K562 (cell line): ENCODE results near the gene RBM19. TPM values are rescaled to one million over a fixed set of nuclear protein-coding genes. Genes with fewer than 3 reads are reported as not detected.

Source experiments
- ARID1B ChIP-seq: fragments of 450-650 bp; IDR thresholded peaks from 2 replicates; pipeline ENCODE4 v1.6.1; 2016; ENCODE audit warnings: antibody characterized with exemption, mild to moderate bottlenecking, inconsistent platforms
- HEY1 ChIP-seq: fragments of 250-450 bp; sonication (Bioruptor Pico); IDR thresholded peaks from 2 replicates; pipeline ENCODE4 v1.5.0; 2020; ENCODE audit warnings: mild to moderate bottlenecking, moderate library complexity, borderline replicate concordance
- MEIS2 ChIP-seq: fragments of 450-650 bp; IDR thresholded peaks from 2 replicates; pipeline ENCODE4 v1.6.1; 2014; ENCODE audit warnings: mild to moderate bottlenecking; ENCODE audit not compliant: partially characterized antibody
- MTA1 ChIP-seq: fragments of 450-650 bp; IDR thresholded peaks from 2 replicates; pipeline ENCODE4 v1.6.1; 2017; ENCODE audit warnings: borderline replicate concordance
- PPARD ChIP-seq: fragments of 250-450 bp; sonication (Bioruptor Pico); IDR thresholded peaks from 2 replicates; pipeline ENCODE4 v1.8.0; 2022; ENCODE audit warnings: inconsistent platforms, mild to moderate bottlenecking, moderate library complexity
- ZC3H4 ChIP-seq: sonication (generic); formaldehyde crosslinking; IDR thresholded peaks from 2 replicates; pipeline ENCODE4 v1.9.0; 2021; ENCODE audit warnings: missing genetic modification reagents, borderline replicate concordance
- ZNF263 ChIP-seq: sonication (generic); formaldehyde crosslinking; IDR thresholded peaks from 2 replicates; pipeline ENCODE4 v1.8.0; 2022; ENCODE audit warnings: mild to moderate bottlenecking, missing genetic modification reagents, borderline replicate concordance
- ZNF583 ChIP-seq: fragments of 250-450 bp; sonication (Bioruptor Pico); IDR thresholded peaks from 2 replicates; pipeline ENCODE4 v1.4.0; 2020
- polyA plus RNA-seq, 8 experiments: library from polyadenylated mRNA; depleted of rRNA in 4 of 8; stranded (reverse) in 5 of 8; unstranded in 3 of 8; fragments of >200 nt; fragmentation: Nextera tagmentation in 2 of 8; fragmentation: Illumina TruSeq in 1 of 8; extraction: Ambion mirVana in 2 of 8; extraction: Trizol in 1 of 8; gene quantifications; 2 replicates each; pipeline versions ENCODE4 v1.2.1 to v1.2.3, GENCODE V29; 2011 to 2014; ENCODE audit warnings: inconsistent platforms in 1 of 8, missing spikeins in 1 of 8
- total RNA-seq, 7 experiments: library from RNA; depleted of rRNA in 6 of 7; stranded (reverse); fragments of >200 nt in 6 of 7; fragmentation: Illumina TruSeq in 2 of 7; extraction: Trizol in 2 of 7; gene quantifications; 2 replicates each; pipeline versions ENCODE4 v1.2.1 to v1.2.3, GENCODE V29; 2011 to 2021; ENCODE audit warnings: low replicate concordance in 1 of 7
- TF ChIP-seq, protein P1 (sequence below): fragments of 200-800 bp; sonication (Bioruptor generic); IDR thresholded peaks from 2 replicates; pipeline ENCODE4 v1.6.1; 2017; ENCODE audit warnings: missing genetic modification characterization, missing compliant biosample characterization
- TF ChIP-seq, protein P2 (sequence below), 2 experiments: fragments of 450-650 bp in 1 of 2; sonication (generic) in 1 of 2; formaldehyde crosslinking in 1 of 2; IDR thresholded peaks; 2 replicates each; pipeline versions ENCODE4 v1.7.1 to v1.9.0; 2016 to 2022; ENCODE audit warnings: inconsistent platforms in 1 of 2, mild to moderate bottlenecking in 1 of 2, missing genetic modification reagents in 1 of 2
- TF ChIP-seq, protein P3 (sequence below): fragments of 250-450 bp; sonication (Bioruptor Pico); IDR thresholded peaks from 2 replicates; pipeline ENCODE4 v1.4.0; 2020; ENCODE audit warnings: mild to moderate bottlenecking, moderate library complexity
- TF ChIP-seq, protein P4 (sequence below): fragments of 450-650 bp; IDR thresholded peaks from 2 replicates; pipeline ENCODE4 v1.6.1; 2016; ENCODE audit warnings: antibody characterized with exemption

Gene RBM19
- total and polyA plus RNA-seq, 9 of the 15 experiments (the other 6 are each of a cell fraction or from before 2014, with no cell fraction given) = 16.0 to 58.4 (median 37.9) TPM

DNA sequence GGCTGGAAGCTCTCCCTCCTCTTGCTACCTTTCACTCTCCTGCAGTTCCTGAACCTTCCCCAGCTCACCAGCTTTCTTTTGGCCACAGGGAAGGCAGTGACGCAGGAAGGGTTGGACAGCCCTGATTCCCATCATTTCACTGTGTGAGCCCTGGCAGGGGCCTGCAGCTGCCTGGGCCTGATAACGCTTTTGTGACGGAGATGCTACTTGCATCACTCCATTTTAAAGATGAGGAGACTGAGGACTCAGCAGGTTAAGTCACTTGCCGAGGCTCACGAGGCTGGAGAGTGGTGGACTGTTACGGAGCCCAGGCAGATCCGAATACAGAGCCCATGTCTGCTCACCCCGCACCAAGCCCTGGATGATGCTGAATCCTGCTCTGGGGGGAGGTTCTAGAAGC lies 145.3 kb downstream of the RBM19 start (continued):
- peak; percentile 75 for TF ChIP-seq ARID1B
- TF ChIP-seq HEY1 (CRISPR knock-in tag) = no peak
- TF ChIP-seq ZNF263 = 0 out of 2 replicates have a peak, but pooled peaks have one; percentile 20
- TF ChIP-seq ZNF583 = no peak
- TF ChIP-seq, protein P1, sequence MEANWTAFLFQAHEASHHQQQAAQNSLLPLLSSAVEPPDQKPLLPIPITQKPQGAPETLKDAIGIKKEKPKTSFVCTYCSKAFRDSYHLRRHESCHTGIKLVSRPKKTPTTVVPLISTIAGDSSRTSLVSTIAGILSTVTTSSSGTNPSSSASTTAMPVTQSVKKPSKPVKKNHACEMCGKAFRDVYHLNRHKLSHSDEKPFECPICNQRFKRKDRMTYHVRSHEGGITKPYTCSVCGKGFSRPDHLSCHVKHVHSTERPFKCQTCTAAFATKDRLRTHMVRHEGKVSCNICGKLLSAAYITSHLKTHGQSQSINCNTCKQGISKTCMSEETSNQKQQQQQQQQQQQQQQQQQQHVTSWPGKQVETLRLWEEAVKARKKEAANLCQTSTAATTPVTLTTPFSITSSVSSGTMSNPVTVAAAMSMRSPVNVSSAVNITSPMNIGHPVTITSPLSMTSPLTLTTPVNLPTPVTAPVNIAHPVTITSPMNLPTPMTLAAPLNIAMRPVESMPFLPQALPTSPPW = no peak
- TF ChIP-seq MEIS2 = peak; percentile 10
- TF ChIP-seq ZC3H4 (CRISPR knock-in tag) = no peak
- TF ChIP-seq, protein P2, sequence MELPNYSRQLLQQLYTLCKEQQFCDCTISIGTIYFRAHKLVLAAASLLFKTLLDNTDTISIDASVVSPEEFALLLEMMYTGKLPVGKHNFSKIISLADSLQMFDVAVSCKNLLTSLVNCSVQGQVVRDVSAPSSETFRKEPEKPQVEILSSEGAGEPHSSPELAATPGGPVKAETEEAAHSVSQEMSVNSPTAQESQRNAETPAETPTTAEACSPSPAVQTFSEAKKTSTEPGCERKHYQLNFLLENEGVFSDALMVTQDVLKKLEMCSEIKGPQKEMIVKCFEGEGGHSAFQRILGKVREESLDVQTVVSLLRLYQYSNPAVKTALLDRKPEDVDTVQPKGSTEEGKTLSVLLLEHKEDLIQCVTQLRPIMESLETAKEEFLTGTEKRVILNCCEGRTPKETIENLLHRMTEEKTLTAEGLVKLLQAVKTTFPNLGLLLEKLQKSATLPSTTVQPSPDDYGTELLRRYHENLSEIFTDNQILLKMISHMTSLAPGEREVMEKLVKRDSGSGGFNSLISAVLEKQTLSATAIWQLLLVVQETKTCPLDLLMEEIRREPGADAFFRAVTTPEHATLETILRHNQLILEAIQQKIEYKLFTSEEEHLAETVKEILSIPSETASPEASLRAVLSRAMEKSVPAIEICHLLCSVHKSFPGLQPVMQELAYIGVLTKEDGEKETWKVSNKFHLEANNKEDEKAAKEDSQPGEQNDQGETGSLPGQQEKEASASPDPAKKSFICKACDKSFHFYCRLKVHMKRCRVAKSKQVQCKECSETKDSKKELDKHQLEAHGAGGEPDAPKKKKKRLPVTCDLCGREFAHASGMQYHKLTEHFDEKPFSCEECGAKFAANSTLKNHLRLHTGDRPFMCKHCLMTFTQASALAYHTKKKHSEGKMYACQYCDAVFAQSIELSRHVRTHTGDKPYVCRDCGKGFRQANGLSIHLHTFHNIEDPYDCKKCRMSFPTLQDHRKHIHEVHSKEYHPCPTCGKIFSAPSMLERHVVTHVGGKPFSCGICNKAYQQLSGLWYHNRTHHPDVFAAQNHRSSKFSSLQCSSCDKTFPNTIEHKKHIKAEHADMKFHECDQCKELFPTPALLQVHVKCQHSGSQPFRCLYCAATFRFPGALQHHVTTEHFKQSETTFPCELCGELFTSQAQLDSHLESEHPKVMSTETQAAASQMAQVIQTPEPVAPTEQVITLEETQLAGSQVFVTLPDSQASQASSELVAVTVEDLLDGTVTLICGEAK (IDR thresholded peaks at IDR 0.05) = no peak
- TF ChIP-seq, protein P2 (CRISPR knock-in tag; IDR thresholded peaks at IDR 0.05) = no peak
- TF ChIP-seq, protein P3, sequence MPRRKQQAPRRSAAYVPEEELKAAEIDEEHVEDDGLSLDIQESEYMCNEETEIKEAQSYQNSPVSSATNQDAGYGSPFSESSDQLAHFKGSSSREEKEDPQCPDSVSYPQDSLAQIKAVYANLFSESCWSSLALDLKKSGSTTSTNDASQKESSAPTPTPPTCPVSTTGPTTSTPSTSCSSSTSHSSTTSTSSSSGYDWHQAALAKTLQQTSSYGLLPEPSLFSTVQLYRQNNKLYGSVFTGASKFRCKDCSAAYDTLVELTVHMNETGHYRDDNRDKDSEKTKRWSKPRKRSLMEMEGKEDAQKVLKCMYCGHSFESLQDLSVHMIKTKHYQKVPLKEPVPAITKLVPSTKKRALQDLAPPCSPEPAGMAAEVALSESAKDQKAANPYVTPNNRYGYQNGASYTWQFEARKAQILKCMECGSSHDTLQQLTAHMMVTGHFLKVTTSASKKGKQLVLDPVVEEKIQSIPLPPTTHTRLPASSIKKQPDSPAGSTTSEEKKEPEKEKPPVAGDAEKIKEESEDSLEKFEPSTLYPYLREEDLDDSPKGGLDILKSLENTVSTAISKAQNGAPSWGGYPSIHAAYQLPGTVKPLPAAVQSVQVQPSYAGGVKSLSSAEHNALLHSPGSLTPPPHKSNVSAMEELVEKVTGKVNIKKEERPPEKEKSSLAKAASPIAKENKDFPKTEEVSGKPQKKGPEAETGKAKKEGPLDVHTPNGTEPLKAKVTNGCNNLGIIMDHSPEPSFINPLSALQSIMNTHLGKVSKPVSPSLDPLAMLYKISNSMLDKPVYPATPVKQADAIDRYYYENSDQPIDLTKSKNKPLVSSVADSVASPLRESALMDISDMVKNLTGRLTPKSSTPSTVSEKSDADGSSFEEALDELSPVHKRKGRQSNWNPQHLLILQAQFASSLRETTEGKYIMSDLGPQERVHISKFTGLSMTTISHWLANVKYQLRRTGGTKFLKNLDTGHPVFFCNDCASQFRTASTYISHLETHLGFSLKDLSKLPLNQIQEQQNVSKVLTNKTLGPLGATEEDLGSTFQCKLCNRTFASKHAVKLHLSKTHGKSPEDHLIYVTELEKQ (CRISPR knock-in tag) = no peak
- TF ChIP-seq, protein P4, sequence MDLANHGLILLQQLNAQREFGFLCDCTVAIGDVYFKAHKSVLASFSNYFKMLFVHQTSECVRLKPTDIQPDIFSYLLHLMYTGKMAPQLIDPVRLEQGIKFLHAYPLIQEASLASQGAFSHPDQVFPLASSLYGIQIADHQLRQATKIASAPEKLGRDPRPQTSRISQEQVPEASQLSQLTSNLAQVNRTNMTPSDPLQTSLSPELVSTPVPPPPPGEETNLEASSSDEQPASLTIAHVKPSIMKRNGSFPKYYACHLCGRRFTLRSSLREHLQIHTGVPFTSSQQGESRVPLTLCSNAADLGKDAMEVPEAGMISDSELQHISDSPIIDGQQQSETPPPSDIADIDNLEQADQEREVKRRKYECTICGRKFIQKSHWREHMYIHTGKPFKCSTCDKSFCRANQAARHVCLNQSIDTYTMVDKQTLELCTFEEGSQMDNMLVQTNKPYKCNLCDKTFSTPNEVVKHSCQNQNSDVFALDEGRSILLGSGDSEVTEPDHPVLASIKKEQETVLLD = no peak
- TF ChIP-seq PPARD (CRISPR knock-in tag) = no peak
- TF ChIP-seq MTA1 = no peak
